ENCODE results near the gene NFATC2.

NFATC2 gene

DNA sequence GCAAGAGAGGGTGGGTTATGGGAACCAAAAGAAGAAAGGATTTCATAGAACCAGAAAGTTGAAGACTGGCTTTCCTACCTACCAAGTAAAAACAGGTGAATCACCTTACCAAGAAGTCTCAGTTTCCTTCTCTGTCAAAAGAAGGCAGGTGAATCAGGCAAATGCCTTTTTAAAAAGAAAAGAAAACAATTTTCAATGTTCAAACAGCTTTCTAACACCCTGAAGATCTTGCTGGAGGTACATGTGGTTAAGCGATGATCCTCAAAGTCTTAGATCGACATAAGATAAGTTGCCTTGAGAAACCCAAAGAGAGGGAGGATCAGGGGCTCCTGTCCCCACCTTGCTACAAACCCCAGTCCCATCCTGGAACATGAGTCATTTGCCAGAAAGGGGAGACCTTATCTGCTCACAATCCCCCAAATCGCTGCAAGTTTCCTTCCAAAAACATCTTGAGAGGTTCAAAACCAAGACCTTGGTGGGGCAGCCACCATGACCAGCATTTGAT is 71.6 kb downstream of the NFATC2 start:
- H3K4me1 ChIP-seq (ENCODE audit: control extremely low read depth in 1 of 4, control insufficient read depth in 4 of 4, insufficient read depth in 4 of 4, low read length in 3 of 4), result no peaks in the 10 kb centered on the region
- ChIA-PET POLR2A (interaction anchor here (0.6 kb wide), 1 partner anchor 18 kb away, joined by 4 read pairs; no protein-coding TSS in a partner anchor), CTCF (no interaction called here)
- no peak overlapping the region for H3K4me3 ChIP-seq (ENCODE audit: control insufficient read depth in 1 of 7, extremely low read depth in 1 of 7, insufficient read depth in 4 of 7, low read depth in 2 of 7, low read length in 6 of 7)
- 100% methylated on average over 3 of the region's 3 CpGs for WGBS (ENCODE audit: insufficient coverage)
- no peaks in the 10 kb centered on the region for H3K27me3 ChIP-seq (replicated peaks in 2 of 5; ENCODE audit: control insufficient read depth in 4 of 5, insufficient read depth in 5 of 5, low read length in 4 of 5)
- peaks cover 16 to 83% (median 48%) of the 10 kb centered on the region in 4 experiments for H3K36me3 ChIP-seq (ENCODE audit: control insufficient read depth in 4 of 4, insufficient read depth in 4 of 4, low read length in 3 of 4)
- no peaks in the 10 kb centered on the region for H3K9me3 ChIP-seq (ENCODE audit: control extremely low read depth in 1 of 5, control insufficient read depth in 4 of 5, insufficient read depth in 2 of 5, low read depth in 1 of 5, low read length in 4 of 5)
- no peak for DNase-seq
- no peak overlapping the region for H3K27ac ChIP-seq (ENCODE audit: insufficient read depth in 1 of 2, low read depth in 1 of 2, low read length in 2 of 2, poor library complexity in 1 of 2, severe bottlenecking in 2 of 2)

DNA sequence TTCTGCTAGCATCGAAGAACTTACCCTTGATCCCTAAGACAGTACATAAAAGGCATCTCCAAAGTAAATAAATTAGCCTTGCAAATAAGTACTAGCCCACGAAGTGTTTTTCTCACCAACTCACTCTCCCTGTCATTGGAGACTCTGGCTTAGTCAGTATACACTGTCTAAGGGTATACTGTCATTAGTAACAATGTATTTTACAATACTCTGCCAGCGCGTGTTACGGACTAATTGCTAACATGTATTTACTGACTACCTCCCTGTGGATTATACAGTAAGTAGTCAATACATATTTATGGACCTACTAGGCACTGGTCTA is 72.1 kb downstream of the NFATC2 start:
- ChIA-PET CTCF (interaction anchor here (0.9 to 1.0 kb wide), 2 partner anchors 11 to 14 kb away, joined by 3 read pairs; no protein-coding TSS in a partner anchor), POLR2A (interaction anchor here (0.6 kb wide), 1 partner anchor 19 kb away, joined by 4 read pairs; no protein-coding TSS in a partner anchor)
- DNase-seq, result no peak
- Histone ChIP-seq H3K27me3 (replicated peaks in 2 of 5; ENCODE audit: control insufficient read depth in 4 of 5, insufficient read depth in 5 of 5, low read length in 4 of 5) (no peaks in the 10 kb centered on the region), H3K9me3 (ENCODE audit: control extremely low read depth in 1 of 5, control insufficient read depth in 4 of 5, insufficient read depth in 2 of 5, low read depth in 1 of 5, low read length in 4 of 5) (no peaks in the 10 kb centered on the region), H3K4me3 (ENCODE audit: control insufficient read depth in 1 of 7, extremely low read depth in 1 of 7, insufficient read depth in 4 of 7, low read depth in 2 of 7, low read length in 6 of 7) (no peak overlapping the region), H3K36me3 (ENCODE audit: control insufficient read depth in 4 of 4, insufficient read depth in 4 of 4, low read length in 3 of 4) (peaks cover 14 to 84% (median 51%) of the 10 kb centered on the region in 4 experiments), H3K4me1 (ENCODE audit: control extremely low read depth in 1 of 4, control insufficient read depth in 4 of 4, insufficient read depth in 4 of 4, low read length in 3 of 4) (no peaks in the 10 kb centered on the region), H3K27ac (ENCODE audit: insufficient read depth in 1 of 2, low read depth in 1 of 2, low read length in 2 of 2, poor library complexity in 1 of 2, severe bottlenecking in 2 of 2) (no peak overlapping the region)
- WGBS (ENCODE audit: insufficient coverage), result 94% methylated on average over 2 of the region's 5 CpGs

DNA sequence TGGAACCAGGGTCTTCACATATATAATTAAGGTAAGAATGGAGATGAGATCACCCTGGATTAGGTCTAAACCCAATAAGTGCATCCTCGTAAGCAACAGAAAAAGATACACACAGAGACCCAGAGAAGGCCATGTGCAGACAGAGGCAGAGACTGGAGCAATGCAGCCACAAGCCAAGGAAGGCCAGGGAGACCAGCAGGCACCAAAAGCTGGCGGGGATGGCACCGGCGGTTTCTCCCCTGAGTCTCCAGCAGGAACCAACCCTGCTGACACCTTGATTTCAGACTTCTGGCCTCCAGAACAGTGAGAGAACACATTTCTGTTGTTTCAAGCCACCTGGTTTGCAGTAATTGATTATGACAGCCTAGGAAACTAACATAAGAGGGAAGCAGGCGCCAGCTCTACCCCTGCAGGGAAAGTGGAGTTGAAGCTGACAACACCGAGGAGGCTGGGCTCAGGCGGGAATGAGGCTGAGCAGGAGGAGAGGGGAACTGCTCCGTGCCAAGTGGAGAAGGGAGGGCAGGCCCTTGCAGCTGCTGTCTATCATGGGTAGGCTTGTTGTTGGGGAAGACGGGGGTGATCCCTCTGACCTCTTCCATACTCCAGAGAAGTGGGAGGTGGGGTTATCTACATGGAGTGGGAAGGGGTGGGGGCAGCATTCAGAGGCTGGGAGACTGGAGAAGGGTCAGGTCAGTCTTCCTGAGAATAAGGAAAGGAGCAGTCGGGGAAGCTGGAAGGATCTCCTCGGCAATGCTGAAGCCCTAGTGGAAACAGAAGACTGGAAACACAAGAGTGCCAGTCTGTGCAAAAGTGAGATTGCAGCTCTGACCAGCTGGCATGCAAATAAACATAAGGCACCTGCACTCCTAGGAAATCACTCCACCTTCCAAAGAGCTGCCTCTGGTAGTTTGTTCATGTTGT is 72.7 kb downstream of the NFATC2 start:
- no peak for DNase-seq
- Histone ChIP-seq H3K4me1 (ENCODE audit: control extremely low read depth in 1 of 4, control insufficient read depth in 4 of 4, insufficient read depth in 4 of 4, low read length in 3 of 4) (no peaks in the 10 kb centered on the region), H3K27ac (ENCODE audit: insufficient read depth in 1 of 2, low read depth in 1 of 2, low read length in 2 of 2, poor library complexity in 1 of 2, severe bottlenecking in 2 of 2) (no peak overlapping the region), H3K9me3 (ENCODE audit: control extremely low read depth in 1 of 5, control insufficient read depth in 4 of 5, insufficient read depth in 2 of 5, low read depth in 1 of 5, low read length in 4 of 5) (no peaks in the 10 kb centered on the region), H3K27me3 (replicated peaks in 2 of 5; ENCODE audit: control insufficient read depth in 4 of 5, insufficient read depth in 5 of 5, low read length in 4 of 5) (no peaks in the 10 kb centered on the region), H3K4me3 (ENCODE audit: control insufficient read depth in 1 of 7, extremely low read depth in 1 of 7, insufficient read depth in 4 of 7, low read depth in 2 of 7, low read length in 6 of 7) (no peak overlapping the region), H3K36me3 (ENCODE audit: control insufficient read depth in 4 of 4, insufficient read depth in 4 of 4, low read length in 3 of 4) (peaks cover 14 to 83% (median 53%) of the 10 kb centered on the region in 4 experiments)
- 97% methylated on average over 10 of the region's 11 CpGs for WGBS (ENCODE audit: insufficient coverage)
- CTCF ChIA-PET, result interaction anchor here (0.9 to 1.0 kb wide), 2 partner anchors 11 to 13 kb away, joined by 3 read pairs; no protein-coding TSS in a partner anchor
- POLR2A ChIA-PET, result interaction anchor here (0.6 kb wide), 1 partner anchor 19 kb away, joined by 4 read pairs; no protein-coding TSS in a partner anchor

DNA sequence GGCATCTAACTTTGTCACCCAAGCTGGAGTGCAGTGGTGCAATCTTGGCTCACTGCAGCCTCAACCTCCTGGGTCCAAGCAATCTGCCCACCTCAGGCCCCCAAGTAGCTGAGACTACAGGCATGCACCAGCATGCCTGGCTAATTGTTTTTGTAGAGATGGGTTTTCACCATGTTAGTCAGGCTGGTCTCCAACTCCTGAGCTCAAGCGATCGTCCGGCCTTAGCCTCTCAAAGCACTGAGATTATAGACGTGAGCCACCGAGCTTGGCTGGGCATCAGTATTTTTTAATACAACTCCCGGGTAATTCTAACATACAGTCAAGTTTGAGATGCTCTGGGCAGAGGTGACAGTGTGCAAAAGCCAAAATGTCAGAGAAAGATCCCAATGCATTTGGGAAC is 73.5 kb downstream of the NFATC2 start:
- no peaks in the 10 kb centered on the region for H3K27me3 ChIP-seq (replicated peaks in 2 of 5; ENCODE audit: control insufficient read depth in 4 of 5, insufficient read depth in 5 of 5, low read length in 4 of 5)
- ChIA-PET POLR2A (no interaction called here), CTCF (no interaction called here)
- WGBS (ENCODE audit: insufficient coverage), result 98% methylated on average over 6 of the region's 6 CpGs
- no peak overlapping the region for H3K4me3 ChIP-seq (ENCODE audit: control insufficient read depth in 1 of 7, extremely low read depth in 1 of 7, insufficient read depth in 4 of 7, low read depth in 2 of 7, low read length in 6 of 7)
- no peaks in the 10 kb centered on the region for H3K9me3 ChIP-seq (ENCODE audit: control extremely low read depth in 1 of 5, control insufficient read depth in 4 of 5, insufficient read depth in 2 of 5, low read depth in 1 of 5, low read length in 4 of 5)
- no peak for DNase-seq
- no peaks in the 10 kb centered on the region for H3K4me1 ChIP-seq (ENCODE audit: control extremely low read depth in 1 of 4, control insufficient read depth in 4 of 4, insufficient read depth in 4 of 4, low read length in 3 of 4)
- H3K27ac ChIP-seq (ENCODE audit: insufficient read depth in 1 of 2, low read depth in 1 of 2, low read length in 2 of 2, poor library complexity in 1 of 2, severe bottlenecking in 2 of 2), result no peak overlapping the region
- H3K36me3 ChIP-seq (ENCODE audit: control insufficient read depth in 4 of 4, insufficient read depth in 4 of 4, low read length in 3 of 4), result peaks cover 13 to 83% (median 57%) of the 10 kb centered on the region in 4 experiments

DNA sequence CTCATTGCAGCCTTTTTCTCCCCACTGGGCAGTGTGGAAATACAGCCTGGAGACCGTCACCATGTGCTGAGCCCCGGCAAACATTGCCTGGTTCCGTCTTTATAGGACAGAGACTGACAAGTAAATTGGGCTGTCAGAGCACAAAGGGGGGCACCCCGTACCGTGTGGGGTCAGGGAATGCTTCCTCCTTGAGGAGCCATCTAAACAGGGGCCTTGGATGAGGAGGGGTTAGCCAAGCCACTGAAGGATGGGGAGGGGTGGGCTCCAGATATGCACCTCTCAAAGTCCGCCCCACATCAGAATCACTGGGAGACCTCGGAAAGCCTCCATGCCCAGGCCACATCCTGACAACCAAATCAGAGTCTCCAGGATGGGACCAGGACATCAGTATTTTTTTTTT is 73.9 kb downstream of the NFATC2 start:
- no peak overlapping the region for H3K27ac ChIP-seq (ENCODE audit: insufficient read depth in 1 of 2, low read depth in 1 of 2, low read length in 2 of 2, poor library complexity in 1 of 2, severe bottlenecking in 2 of 2)
- peaks cover 11 to 83% (median 55%) of the 10 kb centered on the region in 4 experiments for H3K36me3 ChIP-seq (ENCODE audit: control insufficient read depth in 4 of 4, insufficient read depth in 4 of 4, low read length in 3 of 4)
- POLR2A ChIA-PET, result no interaction called here
- 96% methylated on average over 4 of the region's 7 CpGs for WGBS (ENCODE audit: insufficient coverage)
- H3K4me1 ChIP-seq (ENCODE audit: control extremely low read depth in 1 of 4, control insufficient read depth in 4 of 4, insufficient read depth in 4 of 4, low read length in 3 of 4), result no peaks in the 10 kb centered on the region
- no peak for DNase-seq
- no peaks in the 10 kb centered on the region for H3K27me3 ChIP-seq (replicated peaks in 2 of 5; ENCODE audit: control insufficient read depth in 4 of 5, insufficient read depth in 5 of 5, low read length in 4 of 5)
- CTCF ChIA-PET, result no interaction called here
- H3K9me3 ChIP-seq (ENCODE audit: control extremely low read depth in 1 of 5, control insufficient read depth in 4 of 5, insufficient read depth in 2 of 5, low read depth in 1 of 5, low read length in 4 of 5), result no peaks in the 10 kb centered on the region
- no peak overlapping the region for H3K4me3 ChIP-seq (ENCODE audit: control insufficient read depth in 1 of 7, extremely low read depth in 1 of 7, insufficient read depth in 4 of 7, low read depth in 2 of 7, low read length in 6 of 7)

DNA sequence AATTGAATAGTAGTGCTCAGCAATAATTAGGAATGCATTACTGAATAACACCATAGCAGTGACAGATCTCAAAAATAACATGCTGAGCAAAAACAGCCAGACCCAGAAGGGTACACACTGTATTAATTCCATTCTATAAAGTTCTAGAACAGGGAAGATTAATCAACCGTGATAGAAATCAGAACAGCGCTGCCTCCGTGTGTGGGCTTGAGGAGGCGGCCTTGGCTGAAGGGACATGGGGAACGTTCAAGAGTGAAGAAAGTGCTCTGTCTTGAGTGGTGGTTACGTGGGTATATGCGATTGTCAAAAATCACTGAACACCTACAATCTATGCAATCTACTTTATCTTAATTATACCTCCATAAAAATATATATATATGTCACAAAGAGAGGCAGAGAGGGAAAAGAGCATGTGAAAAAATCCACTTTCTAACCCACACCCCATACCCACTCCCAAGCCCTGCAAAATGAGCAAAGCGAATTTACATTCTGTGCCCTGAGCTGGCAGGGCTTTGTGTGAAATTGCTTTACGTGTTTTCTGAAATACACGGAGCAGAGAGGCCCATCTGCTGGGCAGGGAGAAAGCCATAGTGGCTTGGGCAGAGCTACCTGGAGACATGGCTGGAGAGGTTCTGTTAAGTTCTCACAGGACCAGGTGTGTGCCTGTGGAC is 74.4 kb downstream of the NFATC2 start:
- H3K36me3 ChIP-seq (ENCODE audit: control insufficient read depth in 4 of 4, insufficient read depth in 4 of 4, low read length in 3 of 4), result peaks cover 7 to 83% (median 53%) of the 10 kb centered on the region in 4 experiments
- H3K27ac ChIP-seq (ENCODE audit: insufficient read depth in 1 of 2, low read depth in 1 of 2, low read length in 2 of 2, poor library complexity in 1 of 2, severe bottlenecking in 2 of 2), result no peak overlapping the region
- no peaks in the 10 kb centered on the region for H3K4me1 ChIP-seq (ENCODE audit: control extremely low read depth in 1 of 4, control insufficient read depth in 4 of 4, insufficient read depth in 4 of 4, low read length in 3 of 4)
- H3K9me3 ChIP-seq (ENCODE audit: control extremely low read depth in 1 of 5, control insufficient read depth in 4 of 5, insufficient read depth in 2 of 5, low read depth in 1 of 5, low read length in 4 of 5), result no peaks in the 10 kb centered on the region
- WGBS (ENCODE audit: insufficient coverage), result 97% methylated on average over 3 of the region's 10 CpGs
- DNase-seq, result no peak
- CTCF ChIA-PET, result no interaction called here
- H3K27me3 ChIP-seq (replicated peaks in 2 of 5; ENCODE audit: control insufficient read depth in 4 of 5, insufficient read depth in 5 of 5, low read length in 4 of 5), result no peaks in the 10 kb centered on the region
- POLR2A ChIA-PET, result no interaction called here
- no peak overlapping the region for H3K4me3 ChIP-seq (ENCODE audit: control insufficient read depth in 1 of 7, extremely low read depth in 1 of 7, insufficient read depth in 4 of 7, low read depth in 2 of 7, low read length in 6 of 7)

Data from common myeloid progenitor, CD34-positive (primary cell).